Measurements from ENCODE around the gene STARD9. TPM values are rescaled to one million over a fixed set of nuclear protein-coding genes. Genes with fewer than 3 reads are reported as not detected.

The STARD9 gene
- total RNA-seq, 1 experiment from 2014 or later: 1.7 TPM

DNA sequence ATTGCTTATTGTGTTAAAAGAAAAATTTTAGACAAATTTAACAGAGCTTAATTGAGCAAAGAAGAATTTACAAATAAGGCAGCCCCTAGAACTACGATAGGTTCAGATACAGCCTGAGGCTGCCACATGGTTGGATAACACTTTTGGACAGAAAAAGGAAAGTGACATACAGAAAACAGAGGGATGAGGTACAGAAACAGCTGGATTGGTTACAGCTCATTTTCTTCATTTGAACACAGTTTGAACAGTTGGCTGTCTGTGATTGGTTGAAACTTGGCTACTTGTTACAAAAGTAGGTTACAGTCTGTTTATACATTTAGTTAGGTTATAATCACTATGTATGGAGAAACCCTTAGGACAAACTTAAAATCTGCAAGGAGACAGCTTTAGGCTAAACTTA, 46.0 kb downstream of the STARD9 start:
- intact Hi-C loops (cut with micrococcal nuclease; ENCODE audit: unreplicated experiment): no loop called here
- no peaks in the 10 kb centered on the region for H3K4me1 ChIP-seq (replicated peaks; ENCODE audit: insufficient read depth)
- H3K36me3 ChIP-seq (ENCODE audit: low read depth): no peaks in the 10 kb centered on the region
- H4K20me1 ChIP-seq (ENCODE audit: insufficient read depth): no peaks in the 10 kb centered on the region
- no peak overlapping the region for H2AFZ ChIP-seq
- CTCF ChIA-PET: no interaction called here
- TF ChIP-seq CTCF (conservative IDR thresholded peaks at IDR 0.05) (no peak), EZH2 (IDR thresholded peaks at IDR 0.05; ENCODE audit: low read depth) (no peak)
- no peaks in the 10 kb centered on the region for H3K79me2 ChIP-seq (ENCODE audit: low read depth)
- no peak for DNase-seq
- POLR2A ChIA-PET (ENCODE audit: unreplicated experiment): no interaction called here
- no peak overlapping the region for H3K4me3 ChIP-seq
- no peaks in the 10 kb centered on the region for H3K27me3 ChIP-seq (ENCODE audit: insufficient read depth, low read depth)
- no peaks in the 10 kb centered on the region for H3K9me2 ChIP-seq (ENCODE audit: insufficient read depth)
- no peak overlapping the region for H3K4me2 ChIP-seq
- no peak overlapping the region for H3K27ac ChIP-seq
- BruUV-seq (replicated peaks): no TSS peak
- no peaks in the 10 kb centered on the region for H3F3A ChIP-seq (ENCODE audit: insufficient read depth, low read depth)
- H3K9me3 ChIP-seq (ENCODE audit: insufficient read depth, low read depth): no peaks in the 10 kb centered on the region

DNA sequence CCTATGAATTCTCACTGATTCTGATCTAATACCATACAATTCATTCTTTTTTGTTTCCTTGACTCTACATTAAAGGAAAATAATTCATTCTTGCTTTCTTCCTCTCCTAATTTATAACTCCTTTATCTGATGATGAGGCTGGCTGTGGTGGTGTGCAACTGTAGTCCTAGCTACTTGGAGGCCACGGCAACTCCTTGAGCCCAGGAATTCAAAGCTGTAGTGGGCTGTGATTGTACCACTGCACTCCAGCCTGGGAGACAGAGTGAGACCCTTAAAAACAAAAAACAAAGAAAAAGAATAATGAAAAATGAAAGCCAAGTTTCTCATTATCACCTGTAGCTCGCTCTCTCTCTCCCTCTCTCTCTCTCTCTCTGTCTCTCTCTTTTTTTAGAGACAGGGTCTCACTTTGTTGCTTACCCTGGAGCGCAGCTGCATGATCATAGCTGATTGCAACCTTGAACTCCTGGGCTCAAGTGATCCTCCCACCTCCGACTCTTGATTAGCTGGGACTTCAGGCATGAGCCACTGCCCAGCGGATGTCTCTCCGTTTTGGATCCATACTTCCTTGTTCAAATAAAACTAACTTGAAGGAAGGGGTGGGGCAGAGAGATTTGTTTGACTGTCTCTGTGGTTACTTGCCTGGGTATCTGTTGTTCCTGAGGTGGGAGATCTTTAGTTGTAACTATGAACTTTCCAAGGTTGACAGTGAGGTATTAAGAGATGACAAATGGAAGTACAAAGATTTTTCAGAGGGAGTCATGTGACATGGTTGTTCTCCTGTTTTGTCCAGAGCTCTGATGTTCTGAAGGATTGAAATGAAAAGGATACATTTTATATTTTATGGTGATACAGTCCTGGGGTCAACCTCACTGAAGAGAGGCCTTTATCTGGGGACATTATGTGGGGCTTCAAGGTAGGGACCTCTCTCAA, 46.9 kb downstream of the STARD9 start:
- TF ChIP-seq CTCF (conservative IDR thresholded peaks at IDR 0.05) (no peak), EZH2 (IDR thresholded peaks at IDR 0.05; ENCODE audit: low read depth) (no peak)
- H3K9me3 ChIP-seq (ENCODE audit: insufficient read depth, low read depth): no peaks in the 10 kb centered on the region
- no peak overlapping the region for H3K4me3 ChIP-seq
- no peaks in the 10 kb centered on the region for H3K79me2 ChIP-seq (ENCODE audit: low read depth)
- no peaks in the 10 kb centered on the region for H3F3A ChIP-seq (ENCODE audit: insufficient read depth, low read depth)
- H3K9me2 ChIP-seq (ENCODE audit: insufficient read depth): no peaks in the 10 kb centered on the region
- ChIA-PET CTCF (interaction anchor here (0.6 kb wide), 1 partner anchor 182 kb away, joined by 3 read pairs; no protein-coding TSS in a partner anchor), POLR2A (ENCODE audit: unreplicated experiment) (interaction anchor here (0.5 to 0.7 kb wide), 2 partner anchors 190 to 257 kb away, joined by 3 to 8 read pairs; no protein-coding TSS in a partner anchor)
- no peak overlapping the region for H2AFZ ChIP-seq
- no peaks in the 10 kb centered on the region for H3K27me3 ChIP-seq (ENCODE audit: insufficient read depth, low read depth)
- intact Hi-C loops (cut with micrococcal nuclease; ENCODE audit: unreplicated experiment): no loop called here
- H3K36me3 ChIP-seq (ENCODE audit: low read depth): no peaks in the 10 kb centered on the region
- no peak for DNase-seq
- no peak overlapping the region for H3K4me2 ChIP-seq
- no TSS peak for BruUV-seq (replicated peaks)
- H3K27ac ChIP-seq: no peak overlapping the region
- no peaks in the 10 kb centered on the region for H4K20me1 ChIP-seq (ENCODE audit: insufficient read depth)
- H3K4me1 ChIP-seq (replicated peaks; ENCODE audit: insufficient read depth): no peaks in the 10 kb centered on the region

DNA sequence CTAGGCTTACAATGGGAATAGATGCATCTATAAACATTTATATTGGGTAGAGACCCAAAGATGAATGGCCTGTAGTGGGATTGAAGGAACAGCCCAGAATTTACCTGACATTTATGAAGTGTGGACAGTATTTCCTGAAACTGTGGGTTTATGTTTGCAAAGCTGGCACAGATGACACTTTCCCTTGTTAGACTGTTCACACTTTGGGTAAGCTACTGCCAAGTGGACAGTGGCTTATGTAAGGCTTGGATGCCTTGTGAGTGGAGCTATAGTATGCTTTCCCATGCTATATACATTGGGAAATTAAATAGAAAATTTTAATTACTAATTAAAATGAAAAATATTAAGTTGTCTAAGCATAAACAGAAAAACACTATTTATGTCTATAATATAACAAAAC, 48.5 kb downstream of the STARD9 start:
- no peak overlapping the region for H2AFZ ChIP-seq

More for the DNA sequence above, 48.5 kb downstream of the STARD9 start:
- Histone ChIP-seq H3K27ac (no peak overlapping the region), H3K36me3 (ENCODE audit: low read depth) (no peaks in the 10 kb centered on the region), H3K9me2 (ENCODE audit: insufficient read depth) (no peaks in the 10 kb centered on the region), H3K4me1 (replicated peaks; ENCODE audit: insufficient read depth) (no peaks in the 10 kb centered on the region), H3K79me2 (ENCODE audit: low read depth) (no peaks in the 10 kb centered on the region), H4K20me1 (ENCODE audit: insufficient read depth) (no peaks in the 10 kb centered on the region), H3F3A (ENCODE audit: insufficient read depth, low read depth) (no peaks in the 10 kb centered on the region), H3K27me3 (ENCODE audit: insufficient read depth, low read depth) (no peaks in the 10 kb centered on the region), H3K9me3 (ENCODE audit: insufficient read depth, low read depth) (no peaks in the 10 kb centered on the region), H3K4me3 (no peak overlapping the region), H3K4me2 (no peak overlapping the region)
- POLR2A ChIA-PET (ENCODE audit: unreplicated experiment): no interaction called here
- CTCF ChIA-PET: interaction anchor here (0.7 kb wide), 1 partner anchor 128 kb away, joined by 5 read pairs; the partner anchor contains the start of gene SNAP23
- intact Hi-C loops (cut with micrococcal nuclease; ENCODE audit: unreplicated experiment): no loop called here
- TF ChIP-seq CTCF (conservative IDR thresholded peaks at IDR 0.05) (no peak), EZH2 (IDR thresholded peaks at IDR 0.05; ENCODE audit: low read depth) (no peak)
- DNase-seq: no peak
- no TSS peak for BruUV-seq (replicated peaks)

Measured in PC-9 (cell line).